ENCODE measurements around the gene FBXL12.

GRCh38 chr19:9806803-9807202 lies 12.1 kb downstream of the FBXL12 start:
- no peak for TF ChIP-seq CTCF (IDR thresholded peaks at IDR 0.05)
- TF ChIP-seq KDM5A (IDR thresholded peaks at IDR 0.05) = no peak
- TF ChIP-seq BHLHE40 (IDR thresholded peaks at IDR 0.05; ENCODE audit: low read depth, low read length) = no peak
- no peak for TF ChIP-seq MAFK (IDR thresholded peaks at IDR 0.05; ENCODE audit: partially characterized antibody)
- no peak for TF ChIP-seq ESRRA (IDR thresholded peaks at IDR 0.05; ENCODE audit: borderline replicate concordance, low read length)
- no peak for TF ChIP-seq EP300 (IDR thresholded peaks at IDR 0.05)
- TF ChIP-seq PHF8 (IDR thresholded peaks at IDR 0.05; ENCODE audit: borderline replicate concordance, low read depth) = no peak
- no peak for TF ChIP-seq SMC3 (IDR thresholded peaks at IDR 0.05)
- no peak for TF ChIP-seq POLR2A (IDR thresholded peaks at IDR 0.05; ENCODE audit: low read length)
